H1 (cell line): ENCODE data around the gene CAPZB. TPM values are rescaled to one million over a fixed set of nuclear protein-coding genes. Genes with fewer than 3 reads are reported as not detected.

Source experiments
- CTCF ChIA-PET: fragments of 300-600 bp; sonication (Branson Sonifier 250); formaldehyde crosslinking; loops from one replicate; lab custom pipeline; 2021; ENCODE audit not compliant: partially characterized antibody; lab: Charles Lee
- POLR2A ChIA-PET: fragments of 300-600 bp; sonication (Branson Sonifier 250); formaldehyde crosslinking; loops from one replicate; lab custom pipeline; 2021; ENCODE audit warnings: inconsistent platforms; ENCODE audit not compliant: partially characterized antibody; lab: Charles Lee
- DNase-seq, 2 experiments: peaks; one replicate each; pipeline versions ENCODE4 v3.0.0 to v3.0.0-alpha.2; 2010 to 2022; ENCODE audit warnings: low spot score in 2 of 2, low read depth in 1 of 2, mixed read lengths in 1 of 2
- FAIRE-seq: peaks from 2 replicates; lab custom pipeline; 2011; peaks lifted over from hg19 to GRCh38; lab: Jason Lieb, UNC
- H2AFZ ChIP-seq: 2 replicates; pipeline ENCODE4 v1.8.1; 2012; ENCODE audit warnings: low read length, inconsistent platforms
- H2AK5ac ChIP-seq: 2 replicates; pipeline ENCODE4 v1.6.1; 2013; ENCODE audit warnings: low read depth, low read length
- H2BK120ac ChIP-seq: replicated peaks from 2 replicates; pipeline ENCODE3; 2013; ENCODE audit warnings: low read depth, low read length, inconsistent platforms
- H2BK12ac ChIP-seq: 2 replicates; pipeline ENCODE4 v1.6.1; 2013; ENCODE audit warnings: low read depth, low read length
- H2BK15ac ChIP-seq: 2 replicates; pipeline ENCODE4 v1.6.1; 2013; ENCODE audit warnings: low read length
- H2BK20ac ChIP-seq: 2 replicates; pipeline ENCODE4 v1.6.1; 2013; ENCODE audit warnings: low read length
- H2BK5ac ChIP-seq: 2 replicates; pipeline ENCODE4 v1.6.1; 2013; ENCODE audit warnings: low read depth, low read length
- H3K14ac ChIP-seq: 2 replicates; pipeline ENCODE4 v1.6.1; 2013; ENCODE audit warnings: inconsistent platforms; ENCODE audit not compliant: insufficient read length
- H3K18ac ChIP-seq: 2 replicates; pipeline ENCODE4 v1.6.1; 2013; ENCODE audit warnings: low read length; ENCODE audit errors: extremely low read depth
- H3K23ac ChIP-seq: 2 replicates; pipeline ENCODE4 v1.6.1; 2013; ENCODE audit warnings: inconsistent platforms; ENCODE audit not compliant: insufficient read length
- H3K23me2 ChIP-seq: 2 replicates; pipeline ENCODE4 v1.6.1; 2013; ENCODE audit warnings: low read depth, low read length
- H3K27ac ChIP-seq: 2 replicates; pipeline ENCODE4 v1.6.1; 2011; ENCODE audit warnings: low read depth, low read length, inconsistent platforms
- H3K27me3 ChIP-seq, 4 experiments: replicated peaks in 1 of 4; 1 replicate in 1 of 4; 2 replicates in 3 of 4; pipeline versions ENCODE4 v1.6.1 to v1.8.1; 2011 to 2013; ENCODE audit warnings: low read length in 3 of 4, mild to moderate bottlenecking in 3 of 4, inconsistent platforms in 2 of 4, mixed read lengths in 2 of 4, moderate library complexity in 1 of 4; ENCODE audit not compliant: control insufficient read depth in 3 of 4, insufficient read depth in 3 of 4; ENCODE audit errors: extremely low read depth in 1 of 4
- H3K36me3 ChIP-seq, 4 experiments: 2 replicates each; pipeline versions ENCODE4 v1.6.1 to v1.8.1; 2011 to 2013; ENCODE audit warnings: mild to moderate bottlenecking in 4 of 4, low read length in 3 of 4, moderate library complexity in 2 of 4, control low read depth in 1 of 4, inconsistent platforms in 1 of 4; ENCODE audit not compliant: insufficient read depth in 4 of 4, control insufficient read depth in 2 of 4
- H3K4ac ChIP-seq: replicated peaks from 2 replicates; pipeline ENCODE3; 2013; ENCODE audit warnings: low read length, low read depth, mixed read lengths, inconsistent platforms; ENCODE audit not compliant: insufficient read length
- H3K4me1 ChIP-seq, 4 experiments: replicated peaks in 1 of 4; 1 replicate in 1 of 4; 2 replicates in 3 of 4; pipeline versions ENCODE4 v1.6.1 to v1.8.1; 2011 to 2013; ENCODE audit warnings: low read length in 3 of 4, inconsistent platforms in 2 of 4, mixed read lengths in 1 of 4; ENCODE audit not compliant: insufficient read depth in 4 of 4, control insufficient read depth in 3 of 4
- H3K4me2 ChIP-seq, 2 experiments: 2 replicates each; pipeline versions ENCODE4 v1.6.1 to v1.8.1; 2011 to 2013; ENCODE audit warnings: low read depth in 2 of 2, low read length in 2 of 2, control low read depth in 1 of 2, inconsistent platforms in 1 of 2, mild to moderate bottlenecking in 1 of 2; ENCODE audit not compliant: insufficient read depth in 1 of 2
- H3K4me3 ChIP-seq, 4 experiments: fragments of 200-600, 300-600 bp in 1 of 4; sonication (generic), shearing (Covaris generic), sonication (Bioruptor Twin) in 1 of 4; 2 replicates each; pipeline versions ENCODE4 v1.5.1 to v1.8.1; 2011 to 2016; ENCODE audit warnings: low read length in 4 of 4, low read depth in 3 of 4, control low read depth in 2 of 4, inconsistent platforms in 2 of 4, mild to moderate bottlenecking in 2 of 4, mixed read lengths in 1 of 4, moderate library complexity in 1 of 4; ENCODE audit not compliant: insufficient read depth in 2 of 4; ENCODE audit errors: extremely low read depth in 1 of 4
- H3K56ac ChIP-seq: replicated peaks from 2 replicates; pipeline ENCODE3; 2013; ENCODE audit warnings: low read depth, mild to moderate bottlenecking, mixed read lengths, low read length, inconsistent platforms; ENCODE audit not compliant: insufficient read length
- H3K79me1 ChIP-seq: 2 replicates; pipeline ENCODE4 v1.6.1; 2013; ENCODE audit warnings: low read depth, low read length, control low read depth
- H3K79me2 ChIP-seq, 2 experiments: 2 replicates each; pipeline versions ENCODE4 v1.6.1 to v1.8.1; 2012 to 2013; ENCODE audit warnings: low read length in 2 of 2, mild to moderate bottlenecking in 2 of 2, inconsistent platforms in 1 of 2; ENCODE audit not compliant: insufficient read depth in 2 of 2, control insufficient read depth in 1 of 2
- H3K9ac ChIP-seq, 4 experiments: replicated peaks in 1 of 4; 1 replicate in 1 of 4; 2 replicates in 3 of 4; pipeline versions ENCODE4 v1.6.1 to v1.8.1; 2011 to 2013; ENCODE audit warnings: low read depth in 3 of 4, low read length in 3 of 4, control low read depth in 2 of 4, mild to moderate bottlenecking in 2 of 4, moderate library complexity in 2 of 4, inconsistent platforms in 1 of 4; ENCODE audit errors: extremely low read depth in 1 of 4
- H3K9me3 ChIP-seq, 2 experiments: 2 replicates each; pipeline versions ENCODE4 v1.6.1 to v1.8.1; 2012 to 2013; ENCODE audit warnings: mild to moderate bottlenecking in 2 of 2, moderate library complexity in 2 of 2, control low read depth in 1 of 2, inconsistent platforms in 1 of 2, low read depth in 1 of 2, low read length in 1 of 2, mixed read lengths in 1 of 2; ENCODE audit not compliant: insufficient read depth in 2 of 2
- H4K20me1 ChIP-seq, 2 experiments: replicated peaks in 1 of 2; 2 replicates each; pipeline versions ENCODE3 to v1.8.1; 2011 to 2013; ENCODE audit warnings: inconsistent platforms in 2 of 2, low read length in 2 of 2, mild to moderate bottlenecking in 1 of 2; ENCODE audit not compliant: insufficient read depth in 2 of 2, control insufficient read depth in 1 of 2
- H4K5ac ChIP-seq: 2 replicates; pipeline ENCODE4 v1.6.1; 2013; ENCODE audit warnings: low read length, low read depth, mixed read lengths, inconsistent platforms; ENCODE audit not compliant: insufficient read length
- H4K8ac ChIP-seq: 2 replicates; pipeline ENCODE4 v1.8.0; 2013; ENCODE audit warnings: mild to moderate bottlenecking, moderate library complexity, low read length, inconsistent platforms; ENCODE audit not compliant: insufficient read depth; ENCODE audit errors: extremely low read depth
- H4K91ac ChIP-seq: replicated peaks from 2 replicates; pipeline ENCODE3; 2013; ENCODE audit warnings: low read length, mixed read lengths, inconsistent platforms; ENCODE audit not compliant: insufficient read length
- TCF12 ChIP-seq: IDR thresholded peaks from 2 replicates; pipeline ENCODE4 v1.6.1; 2011; ENCODE audit warnings: low read depth, mild to moderate bottlenecking, low read length
- WGBS, 2 experiments: shearing (Covaris generic) in 1 of 2; methylation state at CpG; one replicate each; pipeline versions ENCODE4 v1.1.6 to v1.1.7; 2013 to 2015; ENCODE audit warnings: low lambda C conversion rate in 2 of 2, mixed read lengths in 2 of 2, inconsistent platforms in 1 of 2, low coverage in 1 of 2, missing lambda C conversion rate in 1 of 2; ENCODE audit not compliant: insufficient replicate concordance in 2 of 2, insufficient coverage in 1 of 2, insufficient read length in 1 of 2; ENCODE audit errors: extremely low coverage in 1 of 2, missing lambda C conversion rate in 1 of 2; 5-methylcytosine and 5-hydroxymethylcytosine counted together
- polyA plus RNA-seq, 7 experiments: library from polyadenylated mRNA; depleted of rRNA in 3 of 7; stranded (reverse) in 5 of 7; unstranded in 2 of 7; fragments of >200 nt in 5 of 7; fragments of 200-250 nt in 2 of 7; gene quantifications; 1 replicate in 5 of 7; 2 replicates in 1 of 7; 4 replicates in 1 of 7; pipeline versions ENCODE4 v1.2.1 to v1.2.3, GENCODE V29; 2011 to 2013; ENCODE audit warnings: missing spikeins in 2 of 7, mixed read lengths in 2 of 7
- total RNA-seq: library from RNA; stranded (reverse); fragmentation: NEBNext Ultra II Directional; extraction: Animal tissue kit (Norgen Biotek cat#: 25700); gene quantifications from 2 replicates; pipeline ENCODE4 v1.2.1, GENCODE V29; 2021

The CAPZB gene
- total and polyA plus RNA-seq, 2 of the 8 experiments (the other 6 are each of a cell fraction or from before 2014, with no cell fraction given), result 162 to 371 TPM

DNA sequence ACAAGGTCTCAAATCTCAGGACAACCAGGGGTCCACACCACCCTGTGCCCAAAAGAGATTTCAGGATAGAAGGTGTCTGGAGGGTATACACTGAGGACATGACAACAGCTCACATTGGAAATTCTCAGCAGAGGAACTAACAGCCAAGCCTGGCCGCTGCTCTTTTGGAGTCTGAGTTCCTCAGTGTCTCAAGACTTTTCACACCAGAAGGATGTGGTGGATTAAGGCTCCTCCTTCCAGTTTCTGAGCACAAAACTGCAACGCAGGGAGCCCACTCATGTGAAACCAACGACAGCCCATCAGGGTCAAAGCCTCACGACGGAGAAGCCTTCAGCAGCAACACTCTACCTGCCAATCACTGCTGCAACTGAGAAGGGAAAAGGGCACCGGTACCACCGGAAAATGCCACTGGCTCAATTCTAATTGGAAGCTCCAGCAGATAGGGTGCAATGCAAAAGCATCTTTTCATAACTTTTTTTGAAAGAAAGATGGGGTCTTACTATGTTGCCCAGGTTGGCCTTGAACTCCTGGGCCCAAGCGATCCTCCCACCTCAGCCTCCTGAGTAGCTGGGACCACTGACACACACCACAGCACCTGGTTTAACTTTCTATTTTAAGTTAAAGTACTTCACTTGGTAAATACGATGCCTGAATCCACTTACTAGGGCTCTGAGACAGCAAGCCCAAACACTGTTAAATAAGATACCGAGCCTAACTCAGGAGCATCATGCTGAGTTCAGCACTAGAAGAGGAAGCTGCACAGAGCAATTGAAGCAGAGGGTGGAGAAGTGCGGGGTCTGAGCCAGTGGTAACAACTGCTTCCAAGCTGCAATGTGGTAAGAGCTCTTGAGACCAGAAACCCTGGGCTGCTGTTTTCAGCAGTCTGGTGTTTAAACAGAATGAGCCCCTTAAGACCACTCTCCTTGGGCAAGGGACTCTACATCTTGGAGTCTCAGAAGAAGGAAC is 7.8 kb downstream of the CAPZB start:
- H3K56ac ChIP-seq, result no peak overlapping the region
- H3K79me2 ChIP-seq, result peaks cover 66 to 97% of the 10 kb centered on the region in 2 experiments
- no peak overlapping the region for H2BK5ac ChIP-seq
- no peak overlapping the region for H4K5ac ChIP-seq
- H3K14ac ChIP-seq, result no peak overlapping the region
- DNase-seq (no peak), FAIRE-seq (no peak)
- no peak overlapping the region for H3K4me2 ChIP-seq
- no peak overlapping the region for H3K18ac ChIP-seq
- H2AFZ ChIP-seq, result no peak overlapping the region
- H4K8ac ChIP-seq, result no peak overlapping the region
- H3K9me3 ChIP-seq, result no peaks in the 10 kb centered on the region
- H2BK15ac ChIP-seq, result no peak overlapping the region
- no peak overlapping the region for H2BK12ac ChIP-seq
- no peak overlapping the region for H2BK20ac ChIP-seq
- H2BK120ac ChIP-seq, result no peak overlapping the region
- H3K79me1 ChIP-seq, result peaks cover 53% of the 10 kb centered on the region
- no peak overlapping the region for H3K27ac ChIP-seq
- H3K23me2 ChIP-seq, result no peaks in the 10 kb centered on the region
- 83% methylated on average over 11 of the region's 11 CpGs; no CpG with 5 or more reads in 1 of the 2 experiments for WGBS, 2 experiments
- CTCF ChIA-PET, result interaction anchor here (1.1 to 8.6 kb wide), 3 partner anchors 9 to 36 kb away, joined by 4 to 53 read pairs (median 8); no protein-coding TSS in a partner anchor
- peaks cover 0 to 8% (median 0%) of the 10 kb centered on the region in 4 experiments; a peak in 2 of 8 replicates for H3K36me3 ChIP-seq
- TF ChIP-seq TCF12, result no peak
- peaks cover 24 to 40% (median 31%) of the 10 kb centered on the region in 4 experiments for H3K4me1 ChIP-seq
- no peak overlapping the region for H3K23ac ChIP-seq
- H3K9ac ChIP-seq, result no peak overlapping the region
- no peak overlapping the region for H3K4ac ChIP-seq
- no peaks in the 10 kb centered on the region for H3K27me3 ChIP-seq
- H3K4me3 ChIP-seq, result no peak overlapping the region
- H2AK5ac ChIP-seq, result no peak overlapping the region
- POLR2A ChIA-PET, result interaction anchor here (0.6 to 1.3 kb wide), 2 partner anchors 8 to 105 kb away, joined by 3 to 4 read pairs; no protein-coding TSS in a partner anchor
- no peak overlapping the region for H4K91ac ChIP-seq
- peaks cover 54 to 64% of the 10 kb centered on the region in 2 experiments for H4K20me1 ChIP-seq
